GF-D8 (cell line): ENCODE measurements around the gene WDR33.

ENCODE experiments used
- DNase-seq: peaks from one replicate; lab custom pipeline; 2025; lab: John Stamatoyannopoulos, UW

Gene WDR33

DNA sequence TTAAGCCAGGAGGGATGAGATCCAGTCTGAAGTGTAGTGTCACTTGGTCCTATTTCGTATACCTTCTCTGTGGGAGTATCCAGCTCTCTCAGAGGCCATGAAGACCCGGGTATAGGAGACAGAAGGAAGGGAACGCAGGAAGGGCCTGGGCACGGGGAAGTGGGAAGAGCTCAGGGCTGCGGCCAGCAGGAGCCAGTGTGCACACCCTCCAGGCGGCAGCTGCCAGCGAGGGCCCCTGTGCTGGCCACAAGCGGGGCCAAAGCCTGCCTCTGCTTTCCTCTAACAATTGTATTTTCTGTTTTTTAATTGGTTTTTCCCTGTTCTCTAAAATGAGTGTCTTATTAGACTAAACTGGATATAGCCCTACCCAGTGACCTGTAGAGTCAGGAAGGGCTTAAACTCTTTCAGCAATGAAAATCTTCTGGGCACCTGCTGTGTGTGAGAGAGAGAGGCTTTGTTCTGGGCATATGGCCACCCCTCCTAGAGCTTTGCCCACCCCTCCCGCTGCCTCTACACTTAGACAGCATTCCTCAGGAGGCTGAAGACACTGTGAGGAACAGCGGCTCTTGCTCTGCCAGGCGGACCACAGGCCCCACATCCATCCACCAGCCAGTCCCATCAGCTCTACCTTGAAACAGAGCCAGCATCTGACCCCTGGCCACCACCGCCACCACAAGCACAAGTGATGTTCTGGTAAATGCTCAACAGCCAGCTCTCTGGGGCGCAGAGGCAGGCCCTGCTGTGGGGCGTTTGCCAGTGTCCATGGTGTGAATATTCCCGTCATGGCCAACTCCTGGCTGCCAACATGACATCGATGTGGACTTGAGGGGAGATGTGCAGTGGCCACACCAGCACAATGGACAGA, 155.5 kb downstream of the WDR33 start:
- no peak for DNase-seq

GRCh38 chr2:127654838-127655175, 156.2 kb downstream of the WDR33 start:
- no peak for DNase-seq

DNA sequence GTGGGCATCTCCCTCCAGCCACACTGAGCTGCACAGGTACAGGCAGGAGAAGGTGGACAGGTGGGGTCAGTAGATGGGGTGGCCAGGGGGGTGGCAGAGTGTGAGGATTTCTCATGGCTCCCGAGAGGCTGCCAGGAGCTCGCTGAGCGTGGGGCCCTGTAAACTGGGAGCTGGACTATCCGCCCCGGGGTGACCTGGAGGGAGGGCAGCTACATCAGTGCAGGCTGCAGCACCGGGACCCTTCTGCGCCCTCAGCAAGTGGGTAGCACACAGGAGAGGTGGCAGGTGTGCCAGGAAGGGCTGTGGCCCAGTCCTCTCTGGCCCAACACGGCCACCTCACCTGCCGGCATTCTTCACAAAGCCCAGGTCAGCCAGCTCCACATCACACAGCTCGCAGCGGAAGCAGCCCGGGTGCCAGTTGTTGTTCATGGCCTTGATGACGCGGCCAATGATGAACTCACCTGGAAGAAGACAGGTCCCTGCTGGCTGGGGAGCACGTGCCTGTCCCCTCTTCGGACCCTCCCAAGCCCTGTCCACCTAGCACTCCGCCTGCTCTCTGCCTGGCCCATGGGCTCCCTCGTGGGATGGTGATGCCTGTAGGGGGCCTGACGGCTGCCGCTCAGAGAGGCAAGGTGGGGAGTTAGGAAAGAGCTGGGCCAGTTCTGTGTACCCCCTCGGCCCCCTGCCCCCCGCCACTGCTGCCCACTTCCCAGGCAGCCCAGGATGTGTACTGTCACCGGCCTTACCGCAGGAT, 156.7 kb downstream of the WDR33 start:
- DNase-seq = no peak

- DNase-seq = no peak
These were observed 157.4 kb downstream of the WDR33 start for GRCh38 chr2:127653421-127654083.

DNA sequence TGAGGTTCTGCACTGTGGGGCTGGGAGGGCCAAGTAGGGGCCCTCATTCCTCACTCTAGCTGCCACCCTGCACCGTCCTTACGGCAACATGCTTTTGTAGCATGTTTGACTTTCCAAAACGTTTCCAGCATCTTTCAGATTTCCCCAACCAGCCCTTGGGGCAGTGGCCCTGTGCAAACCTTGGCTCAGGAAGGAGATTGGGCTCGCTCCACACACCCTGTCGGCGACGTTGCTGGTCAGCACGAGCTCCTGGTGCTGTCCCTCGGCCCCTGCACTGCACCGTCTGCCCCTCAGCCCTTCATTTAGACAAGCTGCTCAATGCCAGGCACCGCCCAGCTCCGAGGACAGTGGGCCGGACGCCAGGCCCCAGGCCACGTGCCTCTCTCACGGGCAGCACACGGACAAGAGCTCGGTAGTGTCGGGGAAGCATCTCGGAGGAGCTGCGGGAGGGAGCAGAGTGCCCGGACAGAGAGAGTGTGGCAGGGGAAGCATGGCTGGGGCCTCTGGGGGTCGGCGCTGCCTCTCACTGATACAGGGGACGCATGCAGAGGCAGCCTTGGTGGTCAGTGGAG, 158.1 kb downstream of the WDR33 start:
- DNase-seq = no peak

- no peak for DNase-seq
These were observed 158.9 kb downstream of the WDR33 start for GRCh38 chr2:127651971-127652550.

DNA sequence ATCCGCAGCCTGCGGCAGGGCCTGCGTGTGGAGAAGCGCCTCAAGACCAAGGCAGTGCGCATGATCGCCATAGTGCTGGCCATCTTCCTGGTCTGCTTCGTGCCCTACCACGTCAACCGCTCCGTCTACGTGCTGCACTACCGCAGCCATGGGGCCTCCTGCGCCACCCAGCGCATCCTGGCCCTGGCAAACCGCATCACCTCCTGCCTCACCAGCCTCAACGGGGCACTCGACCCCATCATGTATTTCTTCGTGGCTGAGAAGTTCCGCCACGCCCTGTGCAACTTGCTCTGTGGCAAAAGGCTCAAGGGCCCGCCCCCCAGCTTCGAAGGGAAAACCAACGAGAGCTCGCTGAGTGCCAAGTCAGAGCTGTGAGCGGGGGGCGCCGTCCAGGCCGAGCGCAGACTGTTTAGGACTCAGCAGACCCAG, 159.6 kb downstream of the WDR33 start:
- no peak for DNase-seq
